H9 (cell line): ENCODE results near the gene RAB43. TPM values are rescaled to one million over a fixed set of nuclear protein-coding genes. Genes with fewer than 3 reads are reported as not detected.
A peak's percentile ranks its signal among the peaks of the same experiment; 100 is the strongest.

Experiments used
- DNase-seq: peaks from one replicate; pipeline ENCODE4 v3.0.0-alpha.2; 2017
- H2AFZ ChIP-seq: one replicate; pipeline ENCODE4 v1.6.1; 2013; ENCODE audit warnings: mild to moderate bottlenecking, low read length, control low read depth, moderate library complexity
- H2AK5ac ChIP-seq: 2 replicates; pipeline ENCODE4 v1.6.1; 2013; ENCODE audit warnings: low read length, control low read depth, mixed read lengths; ENCODE audit not compliant: insufficient read length
- H2BK120ac ChIP-seq: one replicate; pipeline ENCODE4 v1.6.1; 2013; ENCODE audit warnings: low read depth, mild to moderate bottlenecking, low read length, control low read depth, inconsistent platforms; ENCODE audit not compliant: poor library complexity, severe bottlenecking
- H2BK12ac ChIP-seq: 2 replicates; pipeline ENCODE4 v1.6.1; 2013; ENCODE audit warnings: low read length, control low read depth, mixed read lengths, low read depth; ENCODE audit not compliant: insufficient read length
- H2BK15ac ChIP-seq: 2 replicates; pipeline ENCODE4 v1.6.1; 2013; ENCODE audit warnings: low read depth, low read length, control low read depth
- H2BK20ac ChIP-seq: one replicate; pipeline ENCODE4 v1.6.1; 2013; ENCODE audit warnings: low read depth, mild to moderate bottlenecking, low read length, control low read depth, inconsistent platforms; ENCODE audit not compliant: poor library complexity, severe bottlenecking
- H2BK5ac ChIP-seq: 2 replicates; pipeline ENCODE4 v1.6.1; 2013; ENCODE audit warnings: low read length, control low read depth, mixed read lengths; ENCODE audit not compliant: insufficient read length
- H3K14ac ChIP-seq: 2 replicates; pipeline ENCODE4 v1.6.1; 2013; ENCODE audit warnings: low read length, control low read depth; ENCODE audit not compliant: insufficient read depth
- H3K18ac ChIP-seq: 2 replicates; pipeline ENCODE4 v1.6.1; 2013; ENCODE audit warnings: low read depth, mild to moderate bottlenecking, mixed read lengths, low read length, control low read depth; ENCODE audit not compliant: insufficient read length
- H3K23ac ChIP-seq: 2 replicates; pipeline ENCODE4 v1.6.1; 2013; ENCODE audit warnings: low read length, control low read depth, mixed read lengths, low read depth; ENCODE audit not compliant: insufficient read length
- H3K23me2 ChIP-seq: 2 replicates; pipeline ENCODE4 v1.6.1; 2013; ENCODE audit warnings: low read depth, mild to moderate bottlenecking, mixed read lengths, low read length, control low read depth; ENCODE audit not compliant: insufficient read length, poor library complexity, severe bottlenecking
- H3K27ac ChIP-seq: 2 replicates; pipeline ENCODE4 v1.5.1; 2013; ENCODE audit warnings: low read length, control low read depth, mixed read lengths, low read depth; ENCODE audit not compliant: insufficient read length
- H3K27me3 ChIP-seq: 2 replicates; pipeline ENCODE4 v1.6.1; 2013; ENCODE audit warnings: low read length, control low read depth, inconsistent platforms; ENCODE audit not compliant: insufficient read depth
- H3K4ac ChIP-seq: 2 replicates; pipeline ENCODE4 v1.6.1; 2013; ENCODE audit warnings: low read depth, mild to moderate bottlenecking, control low read depth, inconsistent platforms, low read length, moderate library complexity
- H3K4me1 ChIP-seq: 2 replicates; pipeline ENCODE4 v1.6.1; 2013; ENCODE audit warnings: low read length, control low read depth, inconsistent platforms; ENCODE audit not compliant: insufficient read depth
- H3K4me2 ChIP-seq: 2 replicates; pipeline ENCODE4 v1.6.1; 2013; ENCODE audit warnings: low read length, control low read depth, mixed read lengths; ENCODE audit not compliant: insufficient read length, insufficient read depth
- H3K56ac ChIP-seq: 2 replicates; pipeline ENCODE4 v1.6.1; 2013; ENCODE audit warnings: low read depth, mild to moderate bottlenecking, mixed read lengths, low read length, control low read depth; ENCODE audit not compliant: insufficient read length
- H3K79me1 ChIP-seq: 2 replicates; pipeline ENCODE4 v1.6.1; 2013; ENCODE audit warnings: low read depth, mild to moderate bottlenecking, moderate library complexity, low read length, control low read depth, inconsistent platforms; ENCODE audit not compliant: insufficient read depth, poor library complexity, severe bottlenecking
- H3K79me2 ChIP-seq: 2 replicates; pipeline ENCODE4 v1.6.1; 2013; ENCODE audit warnings: low read length, control low read depth, inconsistent platforms; ENCODE audit not compliant: insufficient read depth
- H3K9ac ChIP-seq: 2 replicates; pipeline ENCODE4 v1.6.1; 2013; ENCODE audit warnings: low read length, control low read depth, mixed read lengths; ENCODE audit not compliant: insufficient read length; ENCODE audit errors: extremely low read depth
- H3K9me3 ChIP-seq: one replicate; pipeline ENCODE4 v1.6.1; 2013; ENCODE audit warnings: low read depth, low read length, inconsistent platforms; ENCODE audit not compliant: control insufficient read depth
- H3T11ph ChIP-seq: one replicate; pipeline ENCODE4 v1.6.1; 2013; ENCODE audit warnings: mild to moderate bottlenecking, low read length, control low read depth, inconsistent platforms
- H4K20me1 ChIP-seq: one replicate; pipeline ENCODE4 v1.6.1; 2013; ENCODE audit not compliant: control insufficient read depth, insufficient read length, insufficient read depth
- H4K5ac ChIP-seq: 2 replicates; pipeline ENCODE4 v1.6.1; 2013; ENCODE audit warnings: low read depth, mild to moderate bottlenecking, mixed read lengths, low read length, control low read depth; ENCODE audit not compliant: insufficient read length
- H4K8ac ChIP-seq: replicated peaks from 2 replicates; pipeline ENCODE4 v1.6.1; 2013; ENCODE audit warnings: low read length, control low read depth, mixed read lengths, low read depth; ENCODE audit not compliant: insufficient read length
- H4K91ac ChIP-seq: 2 replicates; pipeline ENCODE4 v1.6.1; 2013; ENCODE audit warnings: low read depth, mild to moderate bottlenecking, moderate library complexity, mixed read lengths, low read length, control low read depth; ENCODE audit not compliant: insufficient read length
- H3K27ac Mint-ChIP-seq, 3 experiments: 2 replicates in 2 of 3; 3 replicates in 1 of 3; pipeline ENCODE4 v1.8.0; 2020 to 2021; ENCODE audit warnings: mixed read lengths in 3 of 3, mild to moderate bottlenecking in 1 of 3, moderate library complexity in 1 of 3
- H3K27me3 Mint-ChIP-seq: 2 replicates; pipeline ENCODE4 v1.8.0; 2021; ENCODE audit warnings: low read depth, mild to moderate bottlenecking, moderate library complexity, mixed read lengths
- H3K36me3 Mint-ChIP-seq, 3 experiments: 2 replicates in 2 of 3; 3 replicates in 1 of 3; pipeline ENCODE4 v1.8.0; 2020 to 2021; ENCODE audit warnings: low read depth in 3 of 3, mixed read lengths in 3 of 3; ENCODE audit not compliant: insufficient read depth in 1 of 3
- H3K4me1 Mint-ChIP-seq, 2 experiments: 2 replicates each; pipeline ENCODE4 v1.8.0; 2020; ENCODE audit warnings: mixed read lengths in 2 of 2
- H3K4me3 Mint-ChIP-seq, 2 experiments: 2 replicates in 1 of 2; 3 replicates in 1 of 2; pipeline ENCODE4 v1.8.0; 2020 to 2021; ENCODE audit warnings: mild to moderate bottlenecking in 2 of 2, mixed read lengths in 2 of 2, moderate library complexity in 1 of 2
- H3K9me3 Mint-ChIP-seq, 2 experiments: 2 replicates in 1 of 2; 3 replicates in 1 of 2; pipeline ENCODE4 v1.8.0; 2020; ENCODE audit warnings: mild to moderate bottlenecking in 2 of 2, mixed read lengths in 2 of 2, moderate library complexity in 1 of 2
- WGBS: extraction: QIAGEN DNeasy Blood & Tissue Kit; methylation state at CpG from one replicate; pipeline ENCODE4 v1.1.7; 2013; ENCODE audit warnings: missing lambda C conversion rate, low lambda C conversion rate, mixed read lengths; ENCODE audit not compliant: insufficient read length; ENCODE audit errors: extremely low coverage; 5-methylcytosine and 5-hydroxymethylcytosine counted together
- total RNA-seq: library from RNA; stranded (reverse); gene quantifications from 2 replicates; pipeline ENCODE4 v1.2.1, GENCODE V29; 2021
- TF ChIP-seq, protein P1 (sequence below): fragments of 200-600 bp; sonication (generic); conservative IDR thresholded peaks from 3 replicates; pipeline ENCODE4 v1.8.0; 2021; ENCODE audit warnings: antibody characterized with exemption, mild to moderate bottlenecking

The RAB43 gene
- total RNA-seq, 1 experiment from 2014 or later: 13.6 TPM

- no peak overlapping the region for H2BK15ac ChIP-seq
- H3K23ac ChIP-seq: no peak overlapping the region
- H3K9ac ChIP-seq: no peak overlapping the region
- no peaks in the 10 kb centered on the region for H3K79me2 ChIP-seq
- Mint-ChIP-seq H3K4me3 (no peak overlapping the region; a peak in 1 of 5 replicates), H3K27ac (no peak overlapping the region), H3K9me3 (peaks cover 10 to 19% of the 10 kb centered on the region in 2 experiments; a peak in 4 of 5 replicates), H3K4me1 (peaks cover 0 to 7% of the 10 kb centered on the region in 2 experiments; a peak in 1 of 4 replicates), H3K27me3 (peaks cover 2% of the 10 kb centered on the region; the same call in 1 of the 2 replicates), H3K36me3 (peaks cover 0 to 6% (median 0%) of the 10 kb centered on the region in 3 experiments; a peak in 2 of 7 replicates)
- no peak overlapping the region for H3K4ac ChIP-seq
- no peak for DNase-seq
- H3T11ph ChIP-seq: no peak overlapping the region
- no peaks in the 10 kb centered on the region for H3K23me2 ChIP-seq
- no peak overlapping the region for H2BK12ac ChIP-seq
- no peaks in the 10 kb centered on the region for H3K79me1 ChIP-seq
- no peak overlapping the region for H3K27ac ChIP-seq
- no peaks in the 10 kb centered on the region for H4K20me1 ChIP-seq
- no peak overlapping the region for H2AFZ ChIP-seq
- no peaks in the 10 kb centered on the region for H3K27me3 ChIP-seq
- peak overlapping the region; percentile 49 for H3K18ac ChIP-seq
- no peak overlapping the region; the same call in 1 of the 2 replicates for H3K14ac ChIP-seq
- no peak overlapping the region for H4K5ac ChIP-seq
- no peak overlapping the region for H2BK20ac ChIP-seq
- TF ChIP-seq, protein P1, sequence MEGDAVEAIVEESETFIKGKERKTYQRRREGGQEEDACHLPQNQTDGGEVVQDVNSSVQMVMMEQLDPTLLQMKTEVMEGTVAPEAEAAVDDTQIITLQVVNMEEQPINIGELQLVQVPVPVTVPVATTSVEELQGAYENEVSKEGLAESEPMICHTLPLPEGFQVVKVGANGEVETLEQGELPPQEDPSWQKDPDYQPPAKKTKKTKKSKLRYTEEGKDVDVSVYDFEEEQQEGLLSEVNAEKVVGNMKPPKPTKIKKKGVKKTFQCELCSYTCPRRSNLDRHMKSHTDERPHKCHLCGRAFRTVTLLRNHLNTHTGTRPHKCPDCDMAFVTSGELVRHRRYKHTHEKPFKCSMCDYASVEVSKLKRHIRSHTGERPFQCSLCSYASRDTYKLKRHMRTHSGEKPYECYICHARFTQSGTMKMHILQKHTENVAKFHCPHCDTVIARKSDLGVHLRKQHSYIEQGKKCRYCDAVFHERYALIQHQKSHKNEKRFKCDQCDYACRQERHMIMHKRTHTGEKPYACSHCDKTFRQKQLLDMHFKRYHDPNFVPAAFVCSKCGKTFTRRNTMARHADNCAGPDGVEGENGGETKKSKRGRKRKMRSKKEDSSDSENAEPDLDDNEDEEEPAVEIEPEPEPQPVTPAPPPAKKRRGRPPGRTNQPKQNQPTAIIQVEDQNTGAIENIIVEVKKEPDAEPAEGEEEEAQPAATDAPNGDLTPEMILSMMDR: no peak
- no peak overlapping the region for H2BK120ac ChIP-seq
- no peak overlapping the region for H3K4me2 ChIP-seq
- H4K8ac ChIP-seq: no peak overlapping the region
- H3K9me3 ChIP-seq: no peaks in the 10 kb centered on the region
- no peak overlapping the region for H2BK5ac ChIP-seq
- no peaks in the 10 kb centered on the region; the same call in 1 of the 2 replicates for H3K4me1 ChIP-seq
- WGBS: no CpG with 5 or more reads among the region's 46 CpGs
- H2AK5ac ChIP-seq: no peak overlapping the region
- no peak overlapping the region for H4K91ac ChIP-seq
- no peak overlapping the region for H3K56ac ChIP-seq
Observed at GRCh38 chr3:129046732-129047552, 74.7 kb downstream of the RAB43 start.
